GM12892 (cell line): Measurements from ENCODE around the gene NALF2.

Source experiments
- POLR2A ChIP-seq: IDR thresholded peaks from 2 replicates; pipeline ENCODE4 v1.6.1; 2011; ENCODE audit warnings: low read depth, low read length, control low read depth
- POLR2AphosphoS5 ChIP-seq: IDR thresholded peaks from 2 replicates; pipeline ENCODE4 v1.6.1; 2011; ENCODE audit warnings: low read depth, low read length, control low read depth
- TAF1 ChIP-seq: IDR thresholded peaks from 2 replicates; pipeline ENCODE4 v1.6.1; 2011; ENCODE audit warnings: low read depth, mild to moderate bottlenecking, control low read depth, low read length, borderline replicate concordance

- no peak for TF ChIP-seq POLR2A
- TF ChIP-seq POLR2AphosphoS5, result no peak
- TF ChIP-seq TAF1, result no peak
Measured at GRCh38 chrX:69531031-69531755, 27.1 kb downstream of the NALF2 start.
